ENCODE measurements around the gene NAA35. TPM values are rescaled to one million over a fixed set of nuclear protein-coding genes. Genes with fewer than 3 reads are reported as not detected.

NAA35 gene
- total and polyA plus RNA-seq, 7 experiments from 2014 or later, result 14.4 to 28.6 (median 23.4) TPM

GRCh38 chr9:85900504-85901201 is 40.3 kb upstream of the NAA35 start:
- no peaks in the 10 kb centered on the region for H3K9me3 ChIP-seq (ENCODE audit: control insufficient read depth in 2 of 3, low read length in 3 of 3)
- no peaks in the 10 kb centered on the region for H3K27me3 ChIP-seq (ENCODE audit: control insufficient read depth in 2 of 2, insufficient read depth in 2 of 2, low read length in 2 of 2)
- intact Hi-C loops (cut with micrococcal nuclease), result loop anchor here in 1 of 2 donors (5.0 kb wide), 1 partner anchor 83 kb away; no protein-coding TSS in a partner anchor
- ATAC-seq (peak; percentile 78), DNase-seq (peak in 3 of 9 donors; percentile 13 to 30 (median 21))
- CTCF ChIA-PET, result no interaction called here
- H3K4me1 ChIP-seq (ENCODE audit: control insufficient read depth in 2 of 2, insufficient read depth in 2 of 2, low read length in 2 of 2), result no peaks in the 10 kb centered on the region
- peaks cover 0 to 12% (median 1%) of the 10 kb centered on the region in 5 donors for H3K36me3 Mint-ChIP-seq
- no peaks in the 10 kb centered on the region for H3K36me3 ChIP-seq (ENCODE audit: control insufficient read depth in 2 of 3, insufficient read depth in 3 of 3, low read length in 3 of 3)
- peaks cover 0 to 5% (median 0%) of the 10 kb centered on the region in 11 donors for H3K9me3 Mint-ChIP-seq
- peaks cover 0 to 5% (median 4%) of the 10 kb centered on the region in 7 donors for H3K4me1 Mint-ChIP-seq
- POLR2A ChIA-PET, result no interaction called here
- H3K27me3 Mint-ChIP-seq, result peaks cover 0 to 10% (median 0%) of the 10 kb centered on the region in 5 donors
- no peak overlapping the region for H3K4me3 ChIP-seq (ENCODE audit: low read length)
- H3K4me3 Mint-ChIP-seq, result no peak overlapping the region
- no peak overlapping the region for H3K27ac ChIP-seq (ENCODE audit: low read depth, low read length)
- H3K27ac Mint-ChIP-seq, result no peak overlapping the region

DNA sequence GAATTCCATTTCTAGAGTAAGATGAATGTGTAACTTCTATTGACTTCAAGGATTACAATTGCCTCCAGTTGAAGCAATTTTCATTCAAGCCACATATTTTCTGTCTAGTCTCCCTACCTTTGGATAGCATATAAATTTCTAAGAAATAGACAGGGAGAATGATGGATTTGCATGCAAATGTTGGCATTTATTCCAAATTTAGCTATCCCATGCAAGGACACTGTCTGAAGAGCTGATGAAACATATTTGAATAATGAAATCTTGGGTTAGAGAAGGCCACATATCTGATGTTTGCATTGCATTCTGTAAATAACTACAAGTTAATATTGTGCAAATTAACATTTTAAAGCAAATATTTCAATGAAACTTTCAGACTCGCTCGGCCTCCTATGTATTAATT is 36.0 kb upstream of the NAA35 start:
- CTCF ChIA-PET, result no interaction called here
- Mint-ChIP-seq H3K4me3 (no peak overlapping the region), H3K4me1 (no peaks in the 10 kb centered on the region), H3K27ac (no peak overlapping the region), H3K36me3 (peaks cover 0 to 4% (median 0%) of the 10 kb centered on the region in 5 donors), H3K27me3 (peaks cover 0 to 12% (median 0%) of the 10 kb centered on the region in 5 donors), H3K9me3 (no peaks in the 10 kb centered on the region)
- POLR2A ChIA-PET, result no interaction called here
- ATAC-seq, result no peak
- Histone ChIP-seq H3K4me3 (ENCODE audit: low read length) (no peak overlapping the region), H3K27ac (ENCODE audit: low read depth, low read length) (no peak overlapping the region), H3K9me3 (ENCODE audit: control insufficient read depth in 2 of 3, low read length in 3 of 3) (no peaks in the 10 kb centered on the region), H3K4me1 (ENCODE audit: control insufficient read depth in 2 of 2, insufficient read depth in 2 of 2, low read length in 2 of 2) (no peaks in the 10 kb centered on the region), H3K27me3 (ENCODE audit: control insufficient read depth in 2 of 2, insufficient read depth in 2 of 2, low read length in 2 of 2) (no peaks in the 10 kb centered on the region), H3K36me3 (ENCODE audit: control insufficient read depth in 2 of 3, insufficient read depth in 3 of 3, low read length in 3 of 3) (no peaks in the 10 kb centered on the region)
- intact Hi-C loops (cut with micrococcal nuclease), result loop anchor here in 1 of 2 donors (5.0 kb wide), 1 partner anchor 88 kb away; no protein-coding TSS in a partner anchor
- no peak for DNase-seq

DNA sequence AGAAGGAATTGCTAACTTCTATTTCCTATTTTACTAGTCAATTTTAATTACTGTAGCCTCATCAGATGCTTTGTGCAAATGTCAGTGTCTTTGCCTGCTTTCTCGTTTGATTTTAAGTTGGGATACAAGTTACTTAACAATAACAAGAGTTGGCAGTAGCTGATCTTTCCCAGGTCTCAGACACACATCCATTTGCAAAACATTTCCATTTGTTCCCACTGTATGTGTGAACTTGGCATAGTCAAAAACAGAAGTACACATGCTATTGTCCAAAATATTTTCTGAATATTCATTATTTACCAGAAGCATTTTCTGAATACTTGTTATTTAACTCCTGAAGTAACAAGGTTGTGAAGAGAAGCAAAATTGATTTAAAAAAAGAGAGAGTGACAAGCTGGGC is 35.0 kb upstream of the NAA35 start:
- no peaks in the 10 kb centered on the region for H3K36me3 ChIP-seq (ENCODE audit: control insufficient read depth in 2 of 3, insufficient read depth in 3 of 3, low read length in 3 of 3)
- DNase-seq (no peak), ATAC-seq (no peak)
- ChIA-PET POLR2A (no interaction called here), CTCF (no interaction called here)
- intact Hi-C loops (cut with micrococcal nuclease), result no loop called here
- H3K27me3 ChIP-seq (ENCODE audit: control insufficient read depth in 2 of 2, insufficient read depth in 2 of 2, low read length in 2 of 2), result no peaks in the 10 kb centered on the region
- peaks cover 0 to 4% (median 0%) of the 10 kb centered on the region in 5 donors for H3K36me3 Mint-ChIP-seq
- H3K27ac ChIP-seq (ENCODE audit: low read depth, low read length), result no peak overlapping the region
- H3K27ac Mint-ChIP-seq, result no peak overlapping the region
- peaks cover 0 to 12% (median 0%) of the 10 kb centered on the region in 5 donors for H3K27me3 Mint-ChIP-seq
- H3K4me3 Mint-ChIP-seq, result no peak overlapping the region
- no peaks in the 10 kb centered on the region for H3K9me3 Mint-ChIP-seq
- no peaks in the 10 kb centered on the region for H3K4me1 ChIP-seq (ENCODE audit: control insufficient read depth in 2 of 2, insufficient read depth in 2 of 2, low read length in 2 of 2)
- H3K4me3 ChIP-seq (ENCODE audit: low read length), result no peak overlapping the region
- no peaks in the 10 kb centered on the region for H3K9me3 ChIP-seq (ENCODE audit: control insufficient read depth in 2 of 3, low read length in 3 of 3)
- H3K4me1 Mint-ChIP-seq, result no peaks in the 10 kb centered on the region

- POLR2A ChIA-PET, result interaction anchor here (0.6 kb wide), 1 partner anchor 25 kb away, joined by 3 read pairs; no protein-coding TSS in a partner anchor
These were observed 31.6 kb upstream of the NAA35 start for GRCh38 chr9:85909390-85909789.

GRCh38 chr9:85914108-85914507 is 26.8 kb upstream of the NAA35 start:
- POLR2A ChIA-PET, result no interaction called here
- intact Hi-C loops (cut with micrococcal nuclease), result loop anchor here in 1 of 2 donors (1.0 kb wide), 1 partner anchor 26 kb away; no protein-coding TSS in a partner anchor
- peak overlapping the region in 4 of 9 donors; percentile 4 to 63 (median 20) for H3K27ac Mint-ChIP-seq

More at GRCh38 chr9:85909390-85909789, 31.6 kb upstream of the NAA35 start:
- Histone ChIP-seq H3K9me3 (ENCODE audit: control insufficient read depth in 2 of 3, low read length in 3 of 3) (no peaks in the 10 kb centered on the region), H3K27me3 (ENCODE audit: control insufficient read depth in 2 of 2, insufficient read depth in 2 of 2, low read length in 2 of 2) (no peaks in the 10 kb centered on the region), H3K27ac (ENCODE audit: low read depth, low read length) (no peak overlapping the region), H3K4me3 (ENCODE audit: low read length) (no peak overlapping the region), H3K4me1 (ENCODE audit: control insufficient read depth in 2 of 2, insufficient read depth in 2 of 2, low read length in 2 of 2) (no peaks in the 10 kb centered on the region), H3K36me3 (ENCODE audit: control insufficient read depth in 2 of 3, insufficient read depth in 3 of 3, low read length in 3 of 3) (no peaks in the 10 kb centered on the region)
- Mint-ChIP-seq H3K4me3 (no peak overlapping the region), H3K4me1 (peaks cover 4 to 8% (median 8%) of the 10 kb centered on the region in 7 donors), H3K9me3 (no peaks in the 10 kb centered on the region), H3K36me3 (peaks cover 0 to 4% (median 0%) of the 10 kb centered on the region in 5 donors), H3K27ac (no peak overlapping the region), H3K27me3 (peaks cover 0 to 14% (median 0%) of the 10 kb centered on the region in 5 donors)
- CTCF ChIA-PET, result interaction anchor here (0.6 kb wide), 1 partner anchor 36 kb away, joined by 3 read pairs; no protein-coding TSS in a partner anchor
- ATAC-seq (no peak), DNase-seq (no peak)
- intact Hi-C loops (cut with micrococcal nuclease), result no loop called here

GRCh38 chr9:85917756-85918155 is 23.2 kb upstream of the NAA35 start:
- no peak overlapping the region for H3K27ac ChIP-seq (ENCODE audit: low read depth, low read length)
- no peaks in the 10 kb centered on the region for H3K9me3 ChIP-seq (ENCODE audit: control insufficient read depth in 2 of 3, low read length in 3 of 3)
- H3K4me1 ChIP-seq (ENCODE audit: control insufficient read depth in 2 of 2, insufficient read depth in 2 of 2, low read length in 2 of 2), result no peaks in the 10 kb centered on the region
- intact Hi-C loops (cut with micrococcal nuclease), result no loop called here
- CTCF ChIA-PET, result no interaction called here
- Mint-ChIP-seq H3K27me3 (no peaks in the 10 kb centered on the region), H3K36me3 (peaks cover 0 to 5% (median 0%) of the 10 kb centered on the region in 5 donors), H3K9me3 (no peaks in the 10 kb centered on the region), H3K27ac (no peak overlapping the region), H3K4me1 (peaks cover 4 to 15% (median 11%) of the 10 kb centered on the region in 7 donors), H3K4me3 (no peak overlapping the region)
- H3K36me3 ChIP-seq (ENCODE audit: control insufficient read depth in 2 of 3, insufficient read depth in 3 of 3, low read length in 3 of 3), result no peaks in the 10 kb centered on the region
- no peaks in the 10 kb centered on the region for H3K27me3 ChIP-seq (ENCODE audit: control insufficient read depth in 2 of 2, insufficient read depth in 2 of 2, low read length in 2 of 2)
- no peak overlapping the region for H3K4me3 ChIP-seq (ENCODE audit: low read length)
- no peak for ATAC-seq
- DNase-seq, result no peak
- POLR2A ChIA-PET, result no interaction called here

More at GRCh38 chr9:85914108-85914507, 26.8 kb upstream of the NAA35 start:
- H3K4me1 Mint-ChIP-seq, result peaks cover 4 to 15% (median 11%) of the 10 kb centered on the region in 7 donors
- no peaks in the 10 kb centered on the region for H3K27me3 ChIP-seq (ENCODE audit: control insufficient read depth in 2 of 2, insufficient read depth in 2 of 2, low read length in 2 of 2)
- H3K4me3 ChIP-seq (ENCODE audit: low read length), result no peak overlapping the region
- peak overlapping the region in 5 of 10 donors; percentile 4 to 51 (median 26) for H3K4me3 Mint-ChIP-seq
- peaks cover 0 to 7% (median 0%) of the 10 kb centered on the region in 5 donors for H3K36me3 Mint-ChIP-seq
- no peaks in the 10 kb centered on the region for H3K36me3 ChIP-seq (ENCODE audit: control insufficient read depth in 2 of 3, insufficient read depth in 3 of 3, low read length in 3 of 3)
- no peaks in the 10 kb centered on the region for H3K4me1 ChIP-seq (ENCODE audit: control insufficient read depth in 2 of 2, insufficient read depth in 2 of 2, low read length in 2 of 2)
- H3K9me3 Mint-ChIP-seq, result no peaks in the 10 kb centered on the region
- no peak for ATAC-seq
- no peak overlapping the region for H3K27ac ChIP-seq (ENCODE audit: low read depth, low read length)
- no peaks in the 10 kb centered on the region for H3K9me3 ChIP-seq (ENCODE audit: control insufficient read depth in 2 of 3, low read length in 3 of 3)
- CTCF ChIA-PET, result no interaction called here
- peaks cover 0 to 12% (median 0%) of the 10 kb centered on the region in 5 donors for H3K27me3 Mint-ChIP-seq
- DNase-seq, result no peak
